Activated T-cell treated with anti-CD3 and anti-CD28 coated beads, Interleukin-2, amount 50 U/mL, for 24 hours (primary cell): Measurements from ENCODE around the gene HINFP.
"Not testable (repeated sequence)": the region's sequence is repeated elsewhere in the genome, so short reads cannot be mapped to it uniquely, and the experiment has no call there.

ENCODE experiments used
- DNase-seq: peaks from one replicate; pipeline ENCODE4 v3.0.0-alpha.2; 2020
- H3K27ac Mint-ChIP-seq: 2 replicates; pipeline ENCODE4 v1.8.0; 2020; ENCODE audit warnings: mild to moderate bottlenecking, mixed read lengths
- H3K27me3 Mint-ChIP-seq: 2 replicates; pipeline ENCODE4 v1.8.0; 2020; ENCODE audit warnings: mixed read lengths
- H3K36me3 Mint-ChIP-seq: 2 replicates; pipeline ENCODE4 v1.8.0; 2020; ENCODE audit warnings: low read depth, mixed read lengths
- H3K4me1 Mint-ChIP-seq: 2 replicates; pipeline ENCODE4 v1.8.0; 2020; ENCODE audit warnings: low read depth, mixed read lengths
- H3K4me3 Mint-ChIP-seq: 2 replicates; pipeline ENCODE4 v1.8.0; 2020; ENCODE audit warnings: mild to moderate bottlenecking, moderate library complexity, mixed read lengths
- H3K9me3 Mint-ChIP-seq: 2 replicates; pipeline ENCODE4 v1.8.0; 2020; ENCODE audit warnings: mixed read lengths

The HINFP gene

DNA sequence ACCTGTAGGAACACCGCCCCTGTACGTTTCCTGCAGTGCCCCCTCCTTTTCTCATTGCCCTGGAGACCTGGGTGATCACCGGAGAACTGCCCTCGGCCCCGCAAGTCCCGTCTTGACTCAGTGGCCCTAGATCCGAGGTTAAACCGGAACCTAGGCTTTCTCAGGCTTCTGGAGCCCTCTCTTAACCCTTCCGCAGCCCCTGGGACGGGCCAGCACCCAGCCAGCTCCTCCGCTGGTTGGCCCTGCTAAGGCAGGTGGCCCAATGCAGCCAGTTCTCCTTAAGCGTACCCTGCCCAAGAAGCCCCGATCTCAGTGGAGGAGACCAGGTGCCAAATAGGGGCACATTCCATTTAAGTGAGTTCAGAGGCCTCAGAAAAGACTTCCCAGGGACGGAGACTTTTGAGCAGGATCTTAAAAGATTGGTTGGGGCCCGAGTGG is 47.9 kb downstream of the HINFP start:
- peaks cover 13% of the 10 kb centered on the region for H3K36me3 Mint-ChIP-seq
- no peaks in the 10 kb centered on the region for H3K27me3 Mint-ChIP-seq
- H3K4me1 Mint-ChIP-seq = peaks cover 9% of the 10 kb centered on the region
- peak; percentile 72 for DNase-seq
- H3K4me3 Mint-ChIP-seq = peak overlapping the region; percentile 88
- H3K9me3 Mint-ChIP-seq = no peaks in the 10 kb centered on the region
- peak overlapping the region; percentile 91 for H3K27ac Mint-ChIP-seq

DNA sequence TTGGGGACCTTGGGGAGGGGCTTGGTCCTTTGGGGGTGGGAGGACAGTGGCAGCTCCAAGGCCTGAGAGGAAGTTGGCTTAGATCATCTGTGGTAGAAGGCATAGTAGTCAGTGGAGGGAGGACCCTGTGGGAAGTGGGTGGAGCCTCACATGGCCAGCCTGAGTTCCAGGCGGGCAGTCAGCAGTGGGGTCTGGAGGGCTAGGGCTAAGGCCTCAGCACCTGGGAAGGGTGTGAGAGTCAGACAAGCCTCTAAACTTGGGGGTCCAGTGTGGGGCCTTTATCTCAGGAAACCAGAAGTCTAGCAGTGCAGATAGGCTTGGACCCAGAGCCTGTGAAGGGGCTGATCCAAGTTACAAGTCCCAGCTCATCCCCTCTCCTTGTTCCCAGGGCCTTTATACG is 51.1 kb downstream of the HINFP start:
- Mint-ChIP-seq H3K4me3 (no peak overlapping the region), H3K27ac (no peak overlapping the region), H3K4me1 (peaks cover 16% of the 10 kb centered on the region), H3K9me3 (no peaks in the 10 kb centered on the region), H3K27me3 (no peaks in the 10 kb centered on the region), H3K36me3 (peaks cover 30% of the 10 kb centered on the region)
- no peak for DNase-seq

DNA sequence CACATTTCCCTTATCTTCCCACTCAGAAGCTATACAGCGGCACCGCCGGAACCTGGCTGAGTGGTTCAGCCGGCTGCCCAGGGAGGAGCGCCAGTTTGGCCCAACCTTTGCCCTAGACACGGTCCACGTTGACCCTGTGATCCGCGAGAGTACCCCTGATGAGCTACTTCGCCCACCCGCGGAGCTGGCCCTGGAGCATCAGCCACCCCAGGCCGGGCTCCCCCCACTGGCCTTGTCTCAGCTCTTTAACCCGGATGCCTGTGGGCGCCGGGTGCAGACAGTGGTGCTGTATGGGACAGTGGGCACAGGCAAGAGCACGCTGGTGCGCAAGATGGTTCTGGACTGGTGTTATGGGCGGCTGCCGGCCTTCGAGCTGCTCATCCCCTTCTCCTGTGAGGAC is 52.1 kb downstream of the HINFP start:
- peaks cover 18% of the 10 kb centered on the region for H3K4me1 Mint-ChIP-seq
- no peak overlapping the region for H3K4me3 Mint-ChIP-seq
- no peaks in the 10 kb centered on the region for H3K27me3 Mint-ChIP-seq
- no peak for DNase-seq
- H3K27ac Mint-ChIP-seq = no peak overlapping the region
- H3K36me3 Mint-ChIP-seq = peaks cover 30% of the 10 kb centered on the region
- no peaks in the 10 kb centered on the region for H3K9me3 Mint-ChIP-seq

DNA sequence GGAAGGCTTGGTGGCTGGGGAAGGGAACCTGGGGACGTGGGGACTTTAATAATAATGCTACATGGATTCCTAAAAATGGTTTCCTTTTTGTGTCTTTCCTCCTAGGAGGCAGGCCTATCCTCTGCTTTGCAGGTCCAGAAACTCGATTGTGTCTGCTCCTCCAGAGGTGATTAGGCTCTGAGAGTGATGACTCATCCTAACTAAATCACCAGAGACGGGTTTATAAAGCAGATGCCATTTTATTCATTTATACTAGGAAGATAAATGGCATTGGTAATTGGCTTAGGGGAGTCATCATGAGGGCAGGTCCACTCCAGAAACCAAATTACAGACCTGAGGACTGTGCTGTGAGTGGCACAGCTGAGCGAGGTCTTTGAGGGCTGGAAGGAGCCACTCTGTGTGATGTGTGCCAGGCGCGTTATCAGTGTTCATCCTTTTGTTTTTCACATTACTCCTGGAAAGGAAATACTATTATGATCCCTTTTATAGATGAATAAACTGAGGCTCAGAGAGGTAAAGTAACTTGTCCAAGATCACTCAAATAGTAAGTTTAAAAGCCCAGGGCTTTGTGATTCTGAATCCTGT is 54.2 kb downstream of the HINFP start:
- H3K9me3 Mint-ChIP-seq = no peaks in the 10 kb centered on the region
- peaks cover 35% of the 10 kb centered on the region for H3K36me3 Mint-ChIP-seq
- DNase-seq = no peak
- no peak overlapping the region for H3K4me3 Mint-ChIP-seq
- H3K4me1 Mint-ChIP-seq = peaks cover 10% of the 10 kb centered on the region
- no peaks in the 10 kb centered on the region for H3K27me3 Mint-ChIP-seq
- no peak overlapping the region for H3K27ac Mint-ChIP-seq

DNA sequence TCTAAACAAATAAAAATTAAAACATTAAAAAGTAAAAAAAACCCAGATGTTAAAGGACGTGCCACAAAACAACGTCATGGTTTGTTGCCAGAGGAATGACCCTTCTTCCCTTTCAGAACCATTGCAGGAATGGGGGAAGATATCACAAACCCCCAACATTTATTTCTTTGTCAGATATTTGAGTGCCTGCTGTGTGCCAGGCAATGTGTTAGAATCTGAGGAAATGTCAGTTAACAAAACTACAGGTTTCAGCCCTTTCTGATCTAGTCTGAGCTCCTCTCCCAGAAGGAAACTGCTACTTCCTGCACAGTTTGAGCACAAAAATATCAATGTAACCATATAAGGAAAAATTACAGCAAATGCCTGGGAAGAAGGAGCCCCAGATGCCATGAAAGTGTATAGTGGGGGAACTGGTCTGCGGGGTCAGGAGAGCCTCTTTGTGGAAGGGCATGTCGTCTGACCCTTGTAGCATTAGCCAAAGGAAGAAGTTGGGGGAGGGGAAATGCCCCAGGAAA is 56.8 kb downstream of the HINFP start:
- no peak overlapping the region for H3K4me3 Mint-ChIP-seq

DNA sequence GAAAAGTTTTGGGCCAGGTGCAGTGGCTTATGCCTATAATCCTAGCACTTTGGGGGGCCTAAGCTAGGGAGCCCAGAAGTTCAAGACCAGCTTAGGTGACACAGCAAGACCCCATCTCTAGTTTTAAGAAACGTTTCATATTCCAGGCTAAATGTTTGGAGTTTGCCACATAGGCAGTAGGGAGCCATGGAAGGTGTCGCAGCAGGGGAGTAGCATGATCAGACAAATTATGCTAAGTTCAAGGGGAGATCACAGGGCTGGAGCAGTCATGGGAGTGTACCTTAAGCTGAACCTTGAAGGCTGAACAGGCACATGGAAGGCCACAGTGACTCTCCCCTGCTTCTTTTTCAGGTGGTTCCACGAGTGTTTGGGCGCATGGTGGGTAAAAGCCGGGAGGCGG is 58.0 kb downstream of the HINFP start:
- no peak for DNase-seq
- Mint-ChIP-seq H3K27me3 (no peaks in the 10 kb centered on the region), H3K4me1 (peaks cover 12% of the 10 kb centered on the region), H3K27ac (no peak overlapping the region), H3K9me3 (no peaks in the 10 kb centered on the region), H3K4me3 (no peak overlapping the region), H3K36me3 (peaks cover 30% of the 10 kb centered on the region)

More for the DNA sequence above, 56.8 kb downstream of the HINFP start:
- no peaks in the 10 kb centered on the region for H3K27me3 Mint-ChIP-seq
- H3K9me3 Mint-ChIP-seq = no peaks in the 10 kb centered on the region
- no peak overlapping the region for H3K27ac Mint-ChIP-seq
- peaks cover 38% of the 10 kb centered on the region for H3K36me3 Mint-ChIP-seq
- peaks cover 10% of the 10 kb centered on the region for H3K4me1 Mint-ChIP-seq
- DNase-seq = no peak

DNA sequence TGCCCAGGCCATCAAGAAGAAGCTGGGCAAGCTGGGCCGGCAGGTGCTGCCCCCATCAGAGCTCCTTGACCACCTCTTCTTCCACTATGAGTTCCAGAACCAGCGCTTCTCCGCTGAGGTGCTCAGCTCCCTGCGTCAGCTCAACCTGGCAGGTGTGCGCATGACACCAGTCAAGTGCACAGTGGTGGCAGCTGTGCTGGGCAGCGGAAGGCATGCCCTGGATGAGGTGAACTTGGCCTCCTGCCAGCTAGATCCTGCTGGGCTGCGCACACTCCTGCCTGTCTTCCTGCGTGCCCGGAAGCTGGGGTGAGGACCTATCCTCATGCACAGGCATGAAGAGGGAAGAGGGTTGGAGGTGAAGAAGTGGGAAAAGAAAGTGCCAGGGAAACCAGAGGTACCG is 58.6 kb downstream of the HINFP start:
- Mint-ChIP-seq H3K27me3 (no peaks in the 10 kb centered on the region), H3K27ac (no peak overlapping the region), H3K36me3 (peaks cover 23% of the 10 kb centered on the region), H3K9me3 (no peaks in the 10 kb centered on the region), H3K4me1 (peaks cover 18% of the 10 kb centered on the region), H3K4me3 (no peak overlapping the region)
- no peak for DNase-seq

DNA sequence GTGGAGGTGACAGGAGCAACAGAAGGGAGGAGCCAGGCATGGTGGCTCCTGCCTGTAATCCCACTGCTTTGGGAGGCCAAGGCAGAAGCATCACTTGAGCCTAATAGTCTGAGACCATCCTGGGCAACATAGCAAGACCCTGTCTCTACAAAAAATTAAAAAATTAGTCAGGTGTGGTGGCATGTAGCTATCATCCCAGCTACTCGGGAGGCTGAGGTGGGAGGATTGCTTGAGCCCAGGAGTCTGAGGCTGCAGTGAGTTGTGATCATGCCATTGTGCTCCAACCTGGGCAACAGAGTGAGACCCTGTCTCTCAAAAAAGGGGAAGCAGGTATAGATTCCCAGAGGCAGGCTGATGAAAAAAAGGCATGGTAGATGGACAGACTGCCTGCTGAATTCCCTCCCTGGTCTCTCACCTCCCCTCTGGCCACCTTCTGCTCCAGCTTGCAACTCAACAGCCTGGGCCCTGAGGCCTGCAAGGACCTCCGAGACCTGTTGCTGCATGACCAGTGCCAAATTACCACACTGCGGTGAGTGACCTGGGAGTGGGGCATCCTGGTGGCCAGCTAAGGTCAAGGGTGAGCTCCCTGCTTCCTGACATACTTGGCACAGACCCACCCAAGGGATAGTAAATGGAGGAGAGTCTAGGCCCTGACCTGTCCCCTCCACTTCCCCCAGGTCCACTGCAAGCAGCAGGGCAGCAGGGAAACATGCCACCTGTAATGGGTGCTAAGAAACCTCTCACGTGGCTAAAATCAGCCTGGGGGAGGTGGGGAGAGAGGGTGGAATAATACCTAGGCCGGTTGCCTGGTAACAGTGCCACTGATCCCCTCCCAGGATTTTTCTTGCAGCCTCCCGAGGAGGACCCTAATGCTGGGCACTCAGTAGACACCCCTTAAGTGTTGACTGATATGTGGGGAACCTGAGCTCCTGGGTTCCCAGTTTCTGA is 59.6 kb downstream of the HINFP start:
- H3K27ac Mint-ChIP-seq = no peak overlapping the region
- no peak for DNase-seq
- no peaks in the 10 kb centered on the region for H3K27me3 Mint-ChIP-seq
- peaks cover 11% of the 10 kb centered on the region for H3K4me1 Mint-ChIP-seq
- H3K9me3 Mint-ChIP-seq = no peaks in the 10 kb centered on the region
- H3K4me3 Mint-ChIP-seq = no peak overlapping the region
- peaks cover 14% of the 10 kb centered on the region for H3K36me3 Mint-ChIP-seq

DNA sequence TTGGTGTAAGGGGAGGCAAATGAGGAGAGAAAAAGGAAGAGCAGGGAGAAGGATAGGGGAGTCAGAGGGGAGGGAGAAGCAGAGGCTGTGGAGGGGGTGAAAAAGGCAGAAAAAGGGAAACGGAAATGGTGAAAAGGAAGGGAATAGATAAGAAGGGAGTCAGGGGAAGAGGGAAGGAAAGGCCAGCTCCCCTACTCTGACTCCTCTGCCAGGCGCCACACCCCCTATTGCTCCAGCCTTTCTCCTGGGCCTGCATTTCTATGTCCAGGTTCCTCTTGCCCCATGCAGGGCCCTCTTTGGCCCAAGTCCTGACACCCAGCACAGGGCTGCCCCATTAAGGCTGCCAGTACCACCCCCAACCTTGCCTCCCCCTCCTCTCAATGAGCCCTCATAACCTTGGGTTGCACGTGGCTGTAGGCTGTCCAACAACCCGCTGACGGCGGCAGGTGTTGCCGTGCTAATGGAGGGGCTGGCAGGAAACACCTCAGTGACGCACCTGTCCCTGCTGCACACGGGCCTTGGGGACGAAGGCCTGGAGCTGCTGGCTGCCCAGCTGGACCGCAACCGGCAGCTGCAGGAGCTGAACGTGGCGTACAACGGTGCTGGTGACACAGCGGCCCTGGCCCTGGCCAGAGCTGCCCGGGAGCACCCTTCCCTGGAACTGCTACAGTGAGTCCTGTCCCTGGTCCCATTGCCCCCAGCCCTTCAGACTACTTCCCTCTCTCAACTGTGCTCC is 60.5 kb downstream of the HINFP start:
- no peak overlapping the region for H3K27ac Mint-ChIP-seq
- peaks cover 14% of the 10 kb centered on the region for H3K36me3 Mint-ChIP-seq
- DNase-seq = no peak
- H3K4me3 Mint-ChIP-seq = no peak overlapping the region
- H3K4me1 Mint-ChIP-seq = peaks cover 11% of the 10 kb centered on the region
- no peaks in the 10 kb centered on the region for H3K9me3 Mint-ChIP-seq
- H3K27me3 Mint-ChIP-seq = no peaks in the 10 kb centered on the region

DNA sequence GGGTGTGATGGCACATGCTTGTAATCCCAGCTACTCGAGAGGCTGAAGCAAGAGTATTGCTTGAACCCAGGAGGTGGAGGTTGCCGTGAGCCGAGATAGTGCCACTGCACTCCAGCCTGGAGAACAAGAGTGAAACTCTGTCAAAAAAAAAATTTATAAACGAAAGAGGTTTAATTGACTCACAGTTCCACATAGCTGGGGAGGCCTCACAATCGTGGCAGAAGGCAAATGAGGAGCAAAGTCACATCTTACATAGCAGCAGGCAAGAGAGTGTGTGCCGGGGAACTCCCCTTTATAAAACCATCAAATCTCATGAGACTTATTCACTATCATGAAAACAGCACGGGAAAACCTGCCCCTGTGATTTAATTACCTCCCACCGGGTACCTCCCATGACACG is 63.0 kb downstream of the HINFP start:
- H3K9me3 Mint-ChIP-seq, H3K4me3 Mint-ChIP-seq, H3K27ac Mint-ChIP-seq, DNase-seq, H3K27me3 Mint-ChIP-seq, H3K4me1 Mint-ChIP-seq: not testable (repeated sequence)
- H3K36me3 Mint-ChIP-seq = peaks cover 12% of the 10 kb centered on the region
